ENCODE measurements around the gene IFITM5. TPM values are rescaled to one million over a fixed set of nuclear protein-coding genes. Genes with fewer than 3 reads are reported as not detected.
"Not testable (repeated sequence)": the region's sequence is repeated elsewhere in the genome, so short reads cannot be mapped to it uniquely, and the experiment has no call there.

Gene IFITM5
- total RNA-seq, 1 donor from 2014 or later: not detected

GRCh38 chr11:289398-289711 lies 10.0 kb downstream of the IFITM5 start:
- Histone ChIP-seq H3K27ac (peak overlapping the region; percentile 76), H3K9me3 (no peaks in the 10 kb centered on the region), H3K27me3 (no peaks in the 10 kb centered on the region), H3K36me3 (no peaks in the 10 kb centered on the region), H3K4me3 (peak overlapping the region; percentile 73), H3K4me1 (peaks cover 19% of the 10 kb centered on the region)
- TF ChIP-seq POLR2AphosphoS5 (IDR thresholded peaks at IDR 0.05; ENCODE audit: insufficient read depth in 1 of 2, low read depth in 1 of 2) (no peak), POLR2A (IDR thresholded peaks at IDR 0.05) (no peak)
- TF ChIP-seq, protein P1, sequence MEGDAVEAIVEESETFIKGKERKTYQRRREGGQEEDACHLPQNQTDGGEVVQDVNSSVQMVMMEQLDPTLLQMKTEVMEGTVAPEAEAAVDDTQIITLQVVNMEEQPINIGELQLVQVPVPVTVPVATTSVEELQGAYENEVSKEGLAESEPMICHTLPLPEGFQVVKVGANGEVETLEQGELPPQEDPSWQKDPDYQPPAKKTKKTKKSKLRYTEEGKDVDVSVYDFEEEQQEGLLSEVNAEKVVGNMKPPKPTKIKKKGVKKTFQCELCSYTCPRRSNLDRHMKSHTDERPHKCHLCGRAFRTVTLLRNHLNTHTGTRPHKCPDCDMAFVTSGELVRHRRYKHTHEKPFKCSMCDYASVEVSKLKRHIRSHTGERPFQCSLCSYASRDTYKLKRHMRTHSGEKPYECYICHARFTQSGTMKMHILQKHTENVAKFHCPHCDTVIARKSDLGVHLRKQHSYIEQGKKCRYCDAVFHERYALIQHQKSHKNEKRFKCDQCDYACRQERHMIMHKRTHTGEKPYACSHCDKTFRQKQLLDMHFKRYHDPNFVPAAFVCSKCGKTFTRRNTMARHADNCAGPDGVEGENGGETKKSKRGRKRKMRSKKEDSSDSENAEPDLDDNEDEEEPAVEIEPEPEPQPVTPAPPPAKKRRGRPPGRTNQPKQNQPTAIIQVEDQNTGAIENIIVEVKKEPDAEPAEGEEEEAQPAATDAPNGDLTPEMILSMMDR (IDR thresholded peaks at IDR 0.05): no peak
- intact Hi-C loops (cut with DNase I): no loop called here
- DNase-seq (ENCODE audit: extremely low spot score in 2 of 2): no peak

DNA sequence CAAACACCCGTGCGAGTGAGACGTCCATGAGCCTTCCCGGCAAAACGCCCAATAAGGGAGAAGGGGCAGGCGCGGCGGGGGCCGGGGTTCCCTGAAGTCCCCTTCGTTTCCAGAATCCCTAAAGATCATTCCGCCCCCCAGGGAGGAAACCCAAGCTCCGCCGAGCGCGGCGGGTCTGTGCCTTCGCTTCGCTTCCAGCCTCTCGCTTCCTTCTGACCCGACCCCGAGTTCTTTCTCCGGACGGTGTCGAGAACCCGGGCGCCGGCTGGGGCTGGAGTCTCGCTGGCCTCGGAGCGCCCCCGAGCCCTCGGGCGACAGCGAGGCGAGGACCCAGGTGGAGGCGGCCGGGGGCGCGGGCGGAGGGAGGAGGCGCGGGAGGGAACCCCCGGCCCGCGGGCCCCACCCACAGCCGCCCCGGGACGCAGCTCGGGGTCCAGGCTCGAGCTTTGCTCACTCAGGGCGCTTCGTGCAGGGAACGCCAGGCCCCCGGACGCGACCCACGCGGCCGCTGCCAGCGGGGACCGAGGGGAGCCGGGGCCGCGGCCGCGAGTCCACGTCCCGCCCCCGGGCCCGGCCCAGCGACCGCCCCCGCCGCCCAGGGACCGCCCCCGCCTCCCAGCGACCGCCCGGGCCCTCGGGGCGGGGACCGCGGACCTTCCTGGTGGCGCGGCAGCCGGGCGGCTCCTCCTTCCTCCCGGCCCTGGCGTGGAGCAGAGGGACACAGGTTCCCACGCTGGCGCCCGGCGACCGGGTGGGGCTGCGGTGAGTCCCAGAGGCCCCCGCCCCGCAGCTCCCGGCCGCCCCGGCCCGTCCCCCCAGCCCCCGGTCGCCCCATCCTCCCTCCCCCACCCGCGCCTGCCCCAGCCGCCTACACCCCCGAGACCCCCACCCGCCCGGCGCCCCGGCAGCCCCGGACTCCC lies 10.6 kb downstream of the IFITM5 start, which contains the start of gene PGGHG:
TSS of gene PGGHG (plus strand) at position 649 of the 920 bp plus-strand sequence. CDS start 691 bp downstream, outside the sequence.
- TF ChIP-seq POLR2AphosphoS5 (IDR thresholded peaks at IDR 0.05; ENCODE audit: insufficient read depth in 1 of 2, low read depth in 1 of 2) (no peak), POLR2A (IDR thresholded peaks at IDR 0.05) (peak in 1 of 2 donors; percentile 21)
- no peak for DNase-seq (ENCODE audit: extremely low spot score in 2 of 2)
- Histone ChIP-seq H3K4me3 (peak within 1 kb of the TSS; percentile 73), H3K4me1 (peaks cover 19% of the 10 kb centered on the region), H3K27ac (peak within 1 kb of the TSS; percentile 76), H3K9me3 (no peaks in the 10 kb centered on the region), H3K36me3 (no peaks in the 10 kb centered on the region), H3K27me3 (no peaks in the 10 kb centered on the region)
- intact Hi-C loops (cut with DNase I): no loop called here

DNA sequence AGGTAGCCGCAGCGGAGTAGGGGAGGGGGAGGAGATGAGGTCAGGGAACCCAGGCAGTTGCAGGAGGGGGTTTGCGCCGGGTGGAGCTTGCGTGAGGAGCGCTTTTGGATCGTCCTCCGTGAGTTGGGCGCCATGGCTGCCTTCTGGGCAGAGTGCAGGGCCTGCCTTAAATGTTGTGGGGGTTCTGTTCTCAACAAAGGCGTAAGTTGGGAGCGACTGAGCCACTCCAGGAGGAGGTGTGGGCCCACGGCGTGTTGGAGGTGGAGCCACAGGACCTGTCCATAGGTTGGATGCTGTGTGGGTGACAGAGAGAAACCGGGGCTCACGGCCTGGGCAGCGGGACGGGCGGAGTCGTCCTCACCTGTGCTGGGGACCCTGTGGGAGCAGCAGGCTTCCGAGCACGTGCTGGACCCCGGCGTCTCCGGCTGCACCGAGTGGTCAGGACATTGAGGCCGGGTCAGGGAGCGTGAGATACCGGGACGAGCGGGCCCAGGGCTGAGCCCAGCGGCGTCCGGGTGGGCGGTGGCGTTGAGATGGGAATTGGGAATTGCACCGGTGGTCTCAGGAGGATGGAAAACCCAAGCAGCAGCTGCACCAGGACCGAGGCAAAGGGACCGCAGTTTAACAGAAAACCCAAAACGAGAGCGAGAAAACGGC lies 11.4 kb downstream of the IFITM5 start:
- peaks cover 19% of the 10 kb centered on the region for H3K4me1 ChIP-seq

GRCh38 chr11:286977-287820 lies 12.1 kb downstream of the IFITM5 start:
- Histone ChIP-seq H3K4me3 (peak overlapping the region in 1 of 2 donors; percentile 73), H3K4me1 (peaks cover 19% of the 10 kb centered on the region)
- H3K27ac ChIP-seq; H3K9me3 ChIP-seq; DNase-seq (ENCODE audit: extremely low spot score in 2 of 2); H3K27me3 ChIP-seq; intact Hi-C loops (cut with DNase I); H3K36me3 ChIP-seq: not testable (repeated sequence)

More for the DNA sequence above, 11.4 kb downstream of the IFITM5 start:
- H3K4me3 ChIP-seq: peak overlapping the region; percentile 73
- H3K36me3 ChIP-seq: no peaks in the 10 kb centered on the region
- no peaks in the 10 kb centered on the region for H3K9me3 ChIP-seq
- no peak for DNase-seq (ENCODE audit: extremely low spot score in 2 of 2)
- TF ChIP-seq POLR2A (IDR thresholded peaks at IDR 0.05) (no peak), POLR2AphosphoS5 (IDR thresholded peaks at IDR 0.05; ENCODE audit: insufficient read depth in 1 of 2, low read depth in 1 of 2) (peak in 1 of 2 donors; percentile 41)
- TF ChIP-seq, protein P1 (IDR thresholded peaks at IDR 0.05): no peak
- intact Hi-C loops (cut with DNase I): no loop called here
- no peaks in the 10 kb centered on the region for H3K27me3 ChIP-seq
- peak overlapping the region; percentile 76 for H3K27ac ChIP-seq

- H3K4me3 ChIP-seq: no peak overlapping the region
- no peaks in the 10 kb centered on the region for H3K9me3 ChIP-seq
- H3K27ac ChIP-seq: no peak overlapping the region
- intact Hi-C loops (cut with DNase I): no loop called here
- H3K4me1 ChIP-seq: peaks cover 26% of the 10 kb centered on the region
- H3K36me3 ChIP-seq: no peaks in the 10 kb centered on the region
- DNase-seq (ENCODE audit: extremely low spot score in 2 of 2): no peak
- no peak for TF ChIP-seq POLR2AphosphoS5 (IDR thresholded peaks at IDR 0.05; ENCODE audit: insufficient read depth in 1 of 2, low read depth in 1 of 2)
- TF ChIP-seq, protein P1 (IDR thresholded peaks at IDR 0.05): no peak
- TF ChIP-seq POLR2A (IDR thresholded peaks at IDR 0.05): no peak
- peaks cover 14% of the 10 kb centered on the region for H3K27me3 ChIP-seq
Measured at GRCh38 chr11:285894-286220, 13.5 kb downstream of the IFITM5 start.
